Natural killer cell (primary cell): ENCODE data around the gene PSEN1. TPM values are rescaled to one million over a fixed set of nuclear protein-coding genes. Genes with fewer than 3 reads are reported as not detected.

Experiments
- ATAC-seq, 3 donors: fragments of 150-1000 bp in 2 of 3; fragments of 200-7000 bp in 1 of 3; cut with Tn5 transposase; 1 replicate in 1 of 3; 2 replicates in 2 of 3; pipeline ENCODE4 v1.10.0; 2021; ENCODE audit warnings: mild to moderate bottlenecking in 2 of 3, moderate library complexity in 2 of 3
- DNase-seq, 2 donors: peaks; one replicate each; pipeline versions ENCODE4 v3.0.0 to v3.0.0-alpha.2; 2013 to 2021; ENCODE audit warnings: mixed read lengths in 1 of 2
- H3K27ac ChIP-seq: one replicate; pipeline ENCODE4 v1.5.1; 2013; ENCODE audit warnings: mild to moderate bottlenecking, low read length
- H3K27me3 ChIP-seq: one replicate; pipeline ENCODE4 v1.6.1; 2013; ENCODE audit warnings: low read length; ENCODE audit not compliant: control insufficient read depth, insufficient read depth
- H3K36me3 ChIP-seq: one replicate; pipeline ENCODE4 v1.6.1; 2013; ENCODE audit warnings: low read length; ENCODE audit not compliant: control insufficient read depth, insufficient read depth
- H3K4me1 ChIP-seq: one replicate; pipeline ENCODE4 v1.6.1; 2013; ENCODE audit warnings: low read length; ENCODE audit not compliant: control insufficient read depth, insufficient read depth
- H3K4me3 ChIP-seq: one replicate; pipeline ENCODE4 v1.5.1; 2013; ENCODE audit warnings: low read length
- H3K9me3 ChIP-seq: one replicate; pipeline ENCODE4 v1.6.1; 2013; ENCODE audit warnings: low read length; ENCODE audit not compliant: control insufficient read depth, insufficient read depth
- H3K27ac Mint-ChIP-seq, 2 donors: one replicate each; pipeline ENCODE4 v1.8.0; 2022; ENCODE audit warnings: mild to moderate bottlenecking in 2 of 2, mixed read lengths in 2 of 2, moderate library complexity in 1 of 2
- H3K27me3 Mint-ChIP-seq, 2 donors: one replicate each; pipeline ENCODE4 v1.8.0; 2022; ENCODE audit warnings: low read depth in 2 of 2, mixed read lengths in 2 of 2
- H3K36me3 Mint-ChIP-seq: one replicate; pipeline ENCODE4 v1.8.0; 2022; ENCODE audit warnings: mixed read lengths
- H3K4me1 Mint-ChIP-seq, 2 donors: one replicate each; pipeline ENCODE4 v1.8.0; 2022; ENCODE audit warnings: mixed read lengths in 2 of 2
- H3K4me3 Mint-ChIP-seq: one replicate; pipeline ENCODE4 v1.8.0; 2022; ENCODE audit warnings: mild to moderate bottlenecking, moderate library complexity, mixed read lengths
- H3K9me3 Mint-ChIP-seq, 2 donors: one replicate each; pipeline ENCODE4 v1.8.0; 2022; ENCODE audit warnings: mixed read lengths in 2 of 2
- WGBS: methylation state at CpG from one replicate; pipeline ENCODE4 v1.1.7; 2013; ENCODE audit warnings: missing lambda C conversion rate; ENCODE audit not compliant: insufficient coverage; 5-methylcytosine and 5-hydroxymethylcytosine counted together
- intact Hi-C: fragments of 100-400 bp; cut with micrococcal nuclease; formaldehyde crosslinking; loops from one replicate; pipeline ENCODE4 v1.14.2; 2022
- total RNA-seq, 4 donors: library from RNA; stranded (reverse); fragments of 120-200 nt in 1 of 4; gene quantifications; one replicate each; pipeline versions ENCODE4 v1.2.3 to v1.2.4, GENCODE V29; 2013 to 2022
- TF ChIP-seq, protein P1 (sequence below): fragments of 200-600 bp; IDR thresholded peaks from one replicate; pipeline ENCODE4 v1.8.0; 2022; ENCODE audit warnings: antibody characterized with exemption

PSEN1 gene
- total RNA-seq, 3 donors from 2014 or later (not counting 1 experiment from before 2014, with no cell fraction given): 47.1 to 62.6 (median 55.2) TPM

DNA sequence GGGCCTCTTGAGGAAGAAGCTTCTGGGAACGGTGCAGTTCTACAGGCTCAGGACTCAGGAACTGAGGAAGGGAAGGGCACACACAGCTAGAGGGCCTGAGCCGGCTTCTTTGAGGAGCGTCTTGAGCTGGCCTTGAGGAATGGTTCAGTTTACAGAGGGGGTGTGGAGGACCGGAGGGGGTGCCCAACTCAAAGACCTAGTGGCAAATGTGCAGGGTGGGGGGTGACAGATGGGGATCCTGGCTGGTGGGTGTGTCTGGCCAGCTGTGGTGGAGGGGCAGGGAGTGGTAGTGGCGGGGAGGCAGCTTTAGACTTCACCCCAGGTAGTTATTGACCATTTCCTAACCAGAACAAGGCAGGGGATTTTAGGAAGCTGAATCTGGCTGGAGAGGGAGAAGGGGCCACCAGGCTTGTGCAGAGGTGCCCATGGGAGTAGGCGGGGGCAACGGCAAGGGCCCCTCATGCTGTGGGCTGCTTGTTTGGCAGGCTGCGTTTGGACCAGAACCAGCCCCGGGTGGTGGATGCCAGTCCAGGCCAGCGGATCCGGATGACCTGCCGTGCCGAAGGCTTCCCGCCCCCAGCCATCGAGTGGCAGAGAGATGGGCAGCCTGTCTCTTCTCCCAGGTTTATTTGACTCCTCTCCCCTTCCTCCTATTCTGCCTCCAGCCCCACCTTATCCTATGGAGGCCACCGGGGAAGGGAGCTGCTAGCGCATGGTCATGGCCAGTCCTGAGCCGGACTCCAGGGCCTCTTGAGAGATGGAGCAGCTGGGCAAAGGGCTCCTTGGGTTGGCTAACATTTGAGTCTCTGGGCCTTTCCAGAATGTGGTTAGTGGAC lies 128.8 kb downstream of the PSEN1 start:
- H3K27me3 Mint-ChIP-seq: peaks cover 0 to 8% of the 10 kb centered on the region in 2 donors
- peaks cover 11 to 15% of the 10 kb centered on the region in 2 donors for H3K4me1 Mint-ChIP-seq
- H3K9me3 Mint-ChIP-seq: no peaks in the 10 kb centered on the region
- Histone ChIP-seq H3K9me3 (no peaks in the 10 kb centered on the region), H3K4me1 (peaks cover 8% of the 10 kb centered on the region), H3K36me3 (no peaks in the 10 kb centered on the region), H3K27me3 (no peaks in the 10 kb centered on the region), H3K4me3 (no peak overlapping the region), H3K27ac (no peak overlapping the region)
- no peak for DNase-seq
- H3K27ac Mint-ChIP-seq: no peak overlapping the region
- TF ChIP-seq, protein P1, sequence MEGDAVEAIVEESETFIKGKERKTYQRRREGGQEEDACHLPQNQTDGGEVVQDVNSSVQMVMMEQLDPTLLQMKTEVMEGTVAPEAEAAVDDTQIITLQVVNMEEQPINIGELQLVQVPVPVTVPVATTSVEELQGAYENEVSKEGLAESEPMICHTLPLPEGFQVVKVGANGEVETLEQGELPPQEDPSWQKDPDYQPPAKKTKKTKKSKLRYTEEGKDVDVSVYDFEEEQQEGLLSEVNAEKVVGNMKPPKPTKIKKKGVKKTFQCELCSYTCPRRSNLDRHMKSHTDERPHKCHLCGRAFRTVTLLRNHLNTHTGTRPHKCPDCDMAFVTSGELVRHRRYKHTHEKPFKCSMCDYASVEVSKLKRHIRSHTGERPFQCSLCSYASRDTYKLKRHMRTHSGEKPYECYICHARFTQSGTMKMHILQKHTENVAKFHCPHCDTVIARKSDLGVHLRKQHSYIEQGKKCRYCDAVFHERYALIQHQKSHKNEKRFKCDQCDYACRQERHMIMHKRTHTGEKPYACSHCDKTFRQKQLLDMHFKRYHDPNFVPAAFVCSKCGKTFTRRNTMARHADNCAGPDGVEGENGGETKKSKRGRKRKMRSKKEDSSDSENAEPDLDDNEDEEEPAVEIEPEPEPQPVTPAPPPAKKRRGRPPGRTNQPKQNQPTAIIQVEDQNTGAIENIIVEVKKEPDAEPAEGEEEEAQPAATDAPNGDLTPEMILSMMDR: no peak
- H3K36me3 Mint-ChIP-seq: no peaks in the 10 kb centered on the region
- no peak overlapping the region for H3K4me3 Mint-ChIP-seq
- 92% methylated on average over 16 of the region's 18 CpGs for WGBS
- intact Hi-C loops: no loop called here
- ATAC-seq: no peak

DNA sequence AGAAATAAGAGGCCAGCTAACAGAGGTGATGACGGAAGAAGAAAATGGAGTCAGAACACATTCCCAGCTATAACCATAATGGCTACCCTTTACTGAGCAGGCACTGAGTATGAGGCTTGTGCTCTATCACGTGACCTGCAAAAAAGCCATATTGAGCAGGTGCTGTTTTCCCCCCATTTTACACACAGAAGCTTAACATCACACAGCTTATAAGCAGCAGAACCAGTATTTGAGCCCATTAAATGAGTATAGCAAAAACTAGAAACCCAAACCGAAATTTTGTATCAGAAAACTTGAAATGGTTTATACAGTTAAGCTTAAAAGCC lies 129.4 kb downstream of the PSEN1 start:
- Mint-ChIP-seq H3K4me3 (no peak overlapping the region), H3K27me3 (peaks cover 0 to 8% of the 10 kb centered on the region in 2 donors), H3K4me1 (peaks cover 17 to 20% of the 10 kb centered on the region in 2 donors), H3K27ac (no peak overlapping the region), H3K36me3 (no peaks in the 10 kb centered on the region), H3K9me3 (no peaks in the 10 kb centered on the region)
- Histone ChIP-seq H3K4me1 (peaks cover 11% of the 10 kb centered on the region), H3K27ac (no peak overlapping the region), H3K27me3 (no peaks in the 10 kb centered on the region), H3K4me3 (no peak overlapping the region), H3K9me3 (no peaks in the 10 kb centered on the region), H3K36me3 (no peaks in the 10 kb centered on the region)
- whole genome bisulfite sequencing: 87% methylated on average over 3 of the region's 3 CpGs
- no peak for DNase-seq
- TF ChIP-seq, protein P1: no peak
- ATAC-seq: no peak
- intact Hi-C loops: no loop called here

DNA sequence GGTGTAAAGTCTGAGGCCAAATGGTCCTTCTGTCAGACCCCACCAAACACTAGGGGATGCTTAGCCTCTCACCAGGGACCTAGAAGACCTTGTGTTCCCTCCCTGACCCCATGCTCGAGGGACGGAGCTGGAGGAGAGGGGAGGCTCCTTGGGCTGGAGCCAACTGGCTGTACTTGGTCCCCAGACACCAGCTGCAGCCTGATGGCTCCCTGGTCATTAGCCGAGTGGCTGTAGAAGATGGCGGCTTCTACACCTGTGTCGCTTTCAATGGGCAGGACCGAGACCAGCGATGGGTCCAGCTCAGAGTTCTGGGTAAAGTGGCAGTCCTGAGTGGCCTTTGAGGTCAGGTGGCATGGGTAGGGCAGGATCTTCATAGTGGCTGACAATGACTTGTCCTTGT lies 130.0 kb downstream of the PSEN1 start:
- Mint-ChIP-seq H3K9me3 (no peaks in the 10 kb centered on the region), H3K27me3 (peaks cover 0 to 8% of the 10 kb centered on the region in 2 donors), H3K4me3 (no peak overlapping the region), H3K36me3 (no peaks in the 10 kb centered on the region), H3K27ac (no peak overlapping the region), H3K4me1 (peaks cover 20 to 23% of the 10 kb centered on the region in 2 donors)
- no peaks in the 10 kb centered on the region for H3K36me3 ChIP-seq
- no peak overlapping the region for H3K27ac ChIP-seq
- H3K9me3 ChIP-seq: no peaks in the 10 kb centered on the region
- DNase-seq: no peak
- H3K27me3 ChIP-seq: no peaks in the 10 kb centered on the region
- H3K4me1 ChIP-seq: peaks cover 11% of the 10 kb centered on the region
- 98% methylated on average over 7 of the region's 7 CpGs for WGBS
- intact Hi-C loops: no loop called here
- TF ChIP-seq, protein P1: no peak
- H3K4me3 ChIP-seq: no peak overlapping the region
- ATAC-seq: no peak

DNA sequence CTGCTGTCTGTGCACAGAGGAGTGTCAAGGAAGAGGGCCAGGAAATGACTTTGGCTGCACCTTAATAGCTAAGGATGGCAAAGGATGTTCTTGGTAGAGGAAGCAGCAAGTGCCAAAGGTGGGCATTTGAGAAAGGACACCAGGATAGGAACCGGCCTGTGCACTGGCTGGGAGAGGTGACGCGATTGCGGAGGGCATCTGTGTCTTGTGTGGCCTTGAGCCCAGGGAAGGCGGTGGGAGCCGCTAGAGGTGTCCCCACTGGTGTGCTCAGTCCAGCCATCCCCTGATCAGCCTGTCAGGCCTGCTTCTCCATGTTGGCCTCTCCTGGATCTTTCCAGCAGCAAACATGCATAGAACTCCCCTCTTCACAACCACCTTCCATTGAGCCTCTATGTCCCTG lies 131.2 kb downstream of the PSEN1 start:
- intact Hi-C loops: no loop called here
- Histone ChIP-seq H3K27ac (no peak overlapping the region), H3K27me3 (no peaks in the 10 kb centered on the region), H3K4me1 (peaks cover 11% of the 10 kb centered on the region), H3K4me3 (no peak overlapping the region), H3K9me3 (no peaks in the 10 kb centered on the region), H3K36me3 (no peaks in the 10 kb centered on the region)
- ATAC-seq (no peak), DNase-seq (no peak)
- Mint-ChIP-seq H3K4me1 (peaks cover 20 to 23% of the 10 kb centered on the region in 2 donors), H3K4me3 (no peak overlapping the region), H3K27ac (no peak overlapping the region), H3K27me3 (peaks cover 0 to 8% of the 10 kb centered on the region in 2 donors), H3K36me3 (no peaks in the 10 kb centered on the region), H3K9me3 (no peaks in the 10 kb centered on the region)
- 98% methylated on average over 6 of the region's 6 CpGs for WGBS
- TF ChIP-seq, protein P1: no peak
